Subcutaneous abdominal adipose tissue (tissue), 5 donors: ENCODE data around the gene NSMF.

Experiments
- H3K27ac ChIP-seq: one replicate; pipeline ENCODE4 v1.7.0; 2013; ENCODE audit warnings: low read depth, mild to moderate bottlenecking, inconsistent platforms, low read length, moderate library complexity
- H3K27me3 ChIP-seq, 5 donors: one replicate each; pipeline ENCODE4 v1.7.0; 2013; ENCODE audit warnings: low read length in 5 of 5, inconsistent platforms in 1 of 5; ENCODE audit not compliant: control insufficient read depth in 5 of 5, insufficient read depth in 4 of 5
- H3K36me3 ChIP-seq, 5 donors: one replicate each; pipeline ENCODE4 v1.7.0; 2013; ENCODE audit warnings: low read length in 5 of 5; ENCODE audit not compliant: control insufficient read depth in 5 of 5, insufficient read depth in 5 of 5
- H3K4me1 ChIP-seq, 5 donors: one replicate each; pipeline ENCODE4 v1.7.0; 2013; ENCODE audit warnings: low read length in 5 of 5, mild to moderate bottlenecking in 3 of 5, moderate library complexity in 1 of 5; ENCODE audit not compliant: control insufficient read depth in 5 of 5, insufficient read depth in 5 of 5
- H3K4me3 ChIP-seq, 5 donors: one replicate each; pipeline ENCODE4 v1.7.0; 2013; ENCODE audit warnings: low read length in 5 of 5, low read depth in 1 of 5
- H3K9ac ChIP-seq, 5 donors: one replicate each; pipeline ENCODE4 v1.7.0; 2013; ENCODE audit warnings: low read length in 5 of 5, mild to moderate bottlenecking in 4 of 5, moderate library complexity in 3 of 5
- H3K9me3 ChIP-seq, 5 donors: one replicate each; pipeline ENCODE4 v1.7.0; 2013; ENCODE audit warnings: low read length in 5 of 5; ENCODE audit not compliant: control insufficient read depth in 5 of 5
- donor health status: healthy.
- donor health status: healthy.
- donor health status: healthy.
- donor health status: healthy.
- donor health status: healthy.

Gene NSMF

GRCh38 chr9:137423514-137424291, 35.4 kb downstream of the NSMF start:
- Histone ChIP-seq H3K9ac (peak overlapping the region in 3 of 5 donors; percentile 62 to 80 (median 64)), H3K4me1 (peaks cover 3 to 35% (median 28%) of the 10 kb centered on the region in 5 donors), H3K27me3 (no peaks in the 10 kb centered on the region), H3K9me3 (no peaks in the 10 kb centered on the region), H3K27ac (peak overlapping the region; percentile 37), H3K36me3 (no peaks in the 10 kb centered on the region), H3K4me3 (peak overlapping the region in 4 of 5 donors; percentile 39 to 82 (median 64))

DNA sequence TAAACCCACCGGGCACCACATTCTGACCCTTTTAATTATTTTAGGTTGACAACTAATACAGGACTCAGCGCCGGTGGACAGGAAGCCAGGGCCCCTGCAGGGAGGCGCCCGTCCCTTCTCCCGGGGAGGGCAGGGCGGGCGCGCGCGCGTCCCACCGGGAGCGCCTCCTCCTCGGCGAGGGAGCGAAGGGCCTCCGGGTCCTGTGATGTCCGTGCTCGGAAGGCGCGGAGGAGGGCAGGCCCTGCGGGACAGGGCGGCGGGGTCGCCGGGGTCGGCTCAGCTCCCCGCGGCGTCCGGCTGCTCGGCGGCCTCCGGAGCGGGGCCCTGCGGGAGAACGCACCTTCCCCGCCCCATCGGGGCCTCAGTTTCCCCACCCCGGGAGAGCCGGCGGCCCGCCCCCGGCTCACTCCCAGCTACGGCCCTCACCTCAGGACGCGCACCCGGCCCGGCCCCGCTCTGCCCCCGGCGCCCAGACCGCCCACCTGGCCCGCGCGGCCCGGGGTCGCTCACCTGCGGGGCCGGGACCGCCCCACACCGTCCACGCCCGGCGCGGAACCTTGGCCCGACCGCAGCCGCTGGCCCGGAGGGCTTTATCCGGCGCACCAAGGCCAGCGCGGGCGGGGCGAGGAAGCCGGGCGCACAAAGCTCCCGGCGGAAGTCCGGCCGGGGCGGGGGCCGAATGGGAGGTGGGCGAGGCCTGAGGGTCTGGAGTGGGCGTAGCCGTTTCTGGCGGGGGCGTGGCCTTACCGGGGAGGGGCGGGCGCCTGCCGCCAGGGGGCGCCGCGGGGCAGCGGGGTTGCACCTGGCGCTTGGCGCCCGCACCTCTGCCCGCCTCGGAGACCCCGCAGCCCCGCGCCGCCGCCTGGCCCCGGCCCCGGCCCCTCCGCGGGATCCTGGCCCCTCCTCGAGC, 36.3 kb downstream of the NSMF start, which contains the start of the genes EXD3 and NOXA1:
Gene EXD3 (minus strand): TSS at position 559 of the 910 bp plus-strand sequence. CDS start 27,805 bp downstream, outside the sequence.
Gene NOXA1 (plus strand): TSS at position 790 of the 910 bp plus-strand sequence. CDS start 137 bp downstream, outside the sequence.
- Histone ChIP-seq H3K9me3 (no peaks in the 10 kb centered on the region), H3K36me3 (no peaks in the 10 kb centered on the region), H3K4me3 (peak within 1 kb of the TSS; percentile 65 to 92 (median 82)), H3K27ac (peak within 1 kb of the TSS; percentile 37), H3K9ac (peak within 1 kb of the TSS; percentile 63 to 84 (median 77)), H3K27me3 (no peaks in the 10 kb centered on the region), H3K4me1 (peaks cover 3 to 35% (median 28%) of the 10 kb centered on the region in 5 donors)

DNA sequence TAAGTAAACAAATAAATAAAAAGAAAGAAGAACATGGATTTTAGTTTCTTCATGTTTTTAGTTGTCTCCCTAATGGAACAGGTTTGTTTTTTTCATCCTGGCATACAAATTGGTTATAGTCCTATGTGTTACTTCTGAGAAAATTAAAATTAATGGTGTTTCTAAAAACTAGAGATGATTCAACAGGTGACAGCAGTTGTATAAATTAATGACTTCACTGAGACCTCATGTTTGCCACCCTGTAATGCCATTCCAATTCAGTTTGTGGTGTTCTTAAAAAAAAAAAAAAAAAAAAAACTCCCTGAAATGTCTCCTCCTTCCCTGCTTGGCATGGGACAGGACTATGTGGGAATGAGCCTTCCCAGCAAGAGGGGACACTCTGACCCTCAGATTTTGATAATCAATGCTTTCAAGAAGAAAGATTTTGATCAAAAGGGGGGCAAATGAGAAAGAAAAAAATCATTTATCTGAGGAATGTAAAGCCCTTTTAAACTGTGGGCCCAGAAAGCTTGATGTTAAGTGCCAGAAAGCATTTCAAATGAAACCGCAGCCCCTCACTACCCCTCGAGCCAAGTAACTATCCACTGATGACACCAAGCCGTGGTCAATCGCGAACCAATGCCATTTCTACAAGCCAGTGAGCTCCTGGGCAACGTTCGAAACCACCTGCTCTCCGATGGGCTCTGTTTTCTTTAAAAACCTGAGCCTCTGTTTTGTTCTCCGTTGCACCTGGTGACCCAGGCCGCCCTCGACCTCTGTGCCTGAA, 37.1 kb downstream of the NSMF start:
- Histone ChIP-seq H3K27ac (peak overlapping the region; percentile 37), H3K36me3 (no peaks in the 10 kb centered on the region), H3K4me1 (peaks cover 3 to 39% (median 32%) of the 10 kb centered on the region in 5 donors), H3K9ac (peak overlapping the region; percentile 63 to 84 (median 77)), H3K9me3 (no peaks in the 10 kb centered on the region), H3K27me3 (no peaks in the 10 kb centered on the region), H3K4me3 (peak overlapping the region; percentile 65 to 92 (median 82))

- peak overlapping the region in 3 of 5 donors; percentile 16 to 48 (median 47) for H3K9ac ChIP-seq
- no peaks in the 10 kb centered on the region for H3K27me3 ChIP-seq
- H3K36me3 ChIP-seq: no peaks in the 10 kb centered on the region
- peak overlapping the region in 4 of 5 donors; percentile 53 to 57 (median 55) for H3K4me3 ChIP-seq
- no peaks in the 10 kb centered on the region for H3K9me3 ChIP-seq
- H3K4me1 ChIP-seq: peaks cover 2 to 23% (median 16%) of the 10 kb centered on the region in 5 donors
- no peak overlapping the region for H3K27ac ChIP-seq
Measured at GRCh38 chr9:137417161-137418021, 41.7 kb downstream of the NSMF start.

- H3K4me1 ChIP-seq: peaks cover 0 to 22% (median 15%) of the 10 kb centered on the region in 5 donors
- peak overlapping the region in 3 of 5 donors; percentile 16 to 47 (median 28) for H3K9ac ChIP-seq
- no peaks in the 10 kb centered on the region for H3K9me3 ChIP-seq
- H3K4me3 ChIP-seq: peak overlapping the region in 2 of 5 donors; percentile 53 to 57
- H3K27me3 ChIP-seq: no peaks in the 10 kb centered on the region
- no peaks in the 10 kb centered on the region for H3K36me3 ChIP-seq
- H3K27ac ChIP-seq: no peak overlapping the region
Measured at GRCh38 chr9:137416563-137417151, 42.5 kb downstream of the NSMF start.

DNA sequence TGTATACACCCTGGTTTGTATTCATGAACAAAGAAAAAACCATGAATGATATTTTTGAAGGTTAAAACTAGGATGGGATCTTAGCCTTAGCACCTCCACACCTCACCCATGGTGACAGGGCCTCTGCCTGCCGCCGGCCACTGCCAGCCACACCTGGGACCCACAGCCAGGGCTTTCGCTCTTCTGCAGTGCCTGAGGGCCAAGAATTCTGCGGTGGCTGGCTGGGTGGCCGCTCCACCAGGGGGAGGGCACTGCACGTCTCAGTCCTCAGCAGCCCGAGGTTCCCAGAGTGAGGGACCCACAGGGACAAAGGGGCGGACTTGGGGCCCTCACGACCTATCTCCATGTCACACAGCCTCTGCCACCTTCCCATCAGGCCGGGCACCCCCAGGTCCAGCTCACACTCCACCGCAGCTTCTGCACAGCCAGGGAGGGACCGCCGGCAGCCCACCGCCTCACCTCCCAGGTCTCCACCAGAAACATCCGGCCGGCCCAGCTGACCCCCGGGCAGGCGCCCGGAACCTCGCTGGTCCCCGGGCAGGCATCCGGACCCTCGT, 43.0 kb downstream of the NSMF start:
- no peaks in the 10 kb centered on the region for H3K27me3 ChIP-seq
- no peak overlapping the region for H3K27ac ChIP-seq
- no peaks in the 10 kb centered on the region for H3K9me3 ChIP-seq
- H3K36me3 ChIP-seq: no peaks in the 10 kb centered on the region
- H3K4me3 ChIP-seq: no peak overlapping the region
- H3K4me1 ChIP-seq: peaks cover 0 to 25% (median 16%) of the 10 kb centered on the region in 5 donors
- no peak overlapping the region for H3K9ac ChIP-seq

GRCh38 chr9:137415451-137415850, 43.7 kb downstream of the NSMF start:
- Histone ChIP-seq H3K27ac (no peak overlapping the region), H3K9me3 (no peaks in the 10 kb centered on the region), H3K27me3 (no peaks in the 10 kb centered on the region), H3K36me3 (no peaks in the 10 kb centered on the region), H3K4me1 (peaks cover 0 to 32% (median 20%) of the 10 kb centered on the region in 5 donors), H3K9ac (no peak overlapping the region), H3K4me3 (no peak overlapping the region)

DNA sequence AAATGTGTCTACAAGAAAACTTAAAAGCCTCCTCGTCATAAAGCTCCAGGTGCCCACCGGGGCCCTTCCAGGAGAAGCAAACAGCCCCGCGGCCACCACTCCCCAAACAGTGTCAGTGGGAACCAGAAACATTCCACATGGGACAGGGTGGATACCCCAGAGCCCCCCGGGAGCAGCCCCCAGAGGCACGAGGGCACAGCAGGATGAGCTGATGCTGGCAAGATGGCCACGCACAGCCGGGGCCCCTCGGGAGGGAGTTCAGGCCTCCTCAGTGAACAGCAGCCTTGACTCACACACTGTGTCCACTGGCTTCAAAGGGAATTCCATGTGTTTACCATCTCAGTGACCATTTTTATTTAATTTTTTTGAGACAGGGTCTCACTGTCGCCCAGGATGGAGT, 46.7 kb downstream of the NSMF start:
- peak overlapping the region; percentile 46 for H3K27ac ChIP-seq
- H3K4me1 ChIP-seq: peaks cover 0 to 32% (median 24%) of the 10 kb centered on the region in 5 donors
- no peak overlapping the region for H3K4me3 ChIP-seq
- no peaks in the 10 kb centered on the region for H3K27me3 ChIP-seq
- no peaks in the 10 kb centered on the region for H3K9me3 ChIP-seq
- H3K36me3 ChIP-seq: no peaks in the 10 kb centered on the region
- no peak overlapping the region for H3K9ac ChIP-seq
